RWPE2 (cell line): ENCODE results near the gene CAPN11.
"Not testable (repeated sequence)": the region's sequence is repeated elsewhere in the genome, so short reads cannot be mapped to it uniquely, and the experiment has no call there.

Experiments
- ATAC-seq: fragments of 200-7000 bp; cut with Tn5 transposase; 3 replicates; pipeline ENCODE4 v1.9.1; 2021; ENCODE audit warnings: low read depth
- DNase-seq: peaks from one replicate; pipeline ENCODE4 v3.0.0-alpha.2; 2020; ENCODE audit warnings: low spot score
- H3K27ac ChIP-seq: fragments of 450-650 bp; 2 replicates; pipeline ENCODE4 v1.5.1; 2017; ENCODE audit warnings: mild to moderate bottlenecking; ENCODE audit not compliant: poor library complexity, severe bottlenecking
- H3K27me3 ChIP-seq: fragments of 250-450 bp; sonication (Bioruptor Pico); 2 replicates; pipeline ENCODE4 v1.5.1; 2021; ENCODE audit warnings: mild to moderate bottlenecking, moderate library complexity; ENCODE audit not compliant: insufficient read depth, poor library complexity, severe bottlenecking
- H3K36me3 ChIP-seq: fragments of 250-450 bp; sonication (Bioruptor Pico); 2 replicates; pipeline ENCODE4 v1.5.1; 2020; ENCODE audit warnings: low read depth, mild to moderate bottlenecking, moderate library complexity
- H3K4me1 ChIP-seq: fragments of 250-450 bp; sonication (Bioruptor Pico); 2 replicates; pipeline ENCODE4 v1.5.1; 2021; ENCODE audit warnings: mild to moderate bottlenecking, moderate library complexity; ENCODE audit not compliant: insufficient read depth, poor library complexity, severe bottlenecking
- H3K4me3 ChIP-seq: fragments of 250-450 bp; sonication (Bioruptor Pico); 2 replicates; pipeline ENCODE4 v1.5.1; 2021; ENCODE audit warnings: mild to moderate bottlenecking, moderate library complexity; ENCODE audit not compliant: severe bottlenecking
- H3K9me3 ChIP-seq: fragments of 250-450 bp; sonication (Bioruptor Pico); 2 replicates; pipeline ENCODE4 v1.5.1; 2021; ENCODE audit warnings: mild to moderate bottlenecking, moderate library complexity; ENCODE audit not compliant: severe bottlenecking
- TF ChIP-seq, protein P1 (sequence below): fragments of 450-650 bp; IDR thresholded peaks from one replicate; pipeline ENCODE4 v1.5.1; 2017; ENCODE audit warnings: mild to moderate bottlenecking, moderate library complexity; ENCODE audit not compliant: poor library complexity, severe bottlenecking

The CAPN11 gene

DNA sequence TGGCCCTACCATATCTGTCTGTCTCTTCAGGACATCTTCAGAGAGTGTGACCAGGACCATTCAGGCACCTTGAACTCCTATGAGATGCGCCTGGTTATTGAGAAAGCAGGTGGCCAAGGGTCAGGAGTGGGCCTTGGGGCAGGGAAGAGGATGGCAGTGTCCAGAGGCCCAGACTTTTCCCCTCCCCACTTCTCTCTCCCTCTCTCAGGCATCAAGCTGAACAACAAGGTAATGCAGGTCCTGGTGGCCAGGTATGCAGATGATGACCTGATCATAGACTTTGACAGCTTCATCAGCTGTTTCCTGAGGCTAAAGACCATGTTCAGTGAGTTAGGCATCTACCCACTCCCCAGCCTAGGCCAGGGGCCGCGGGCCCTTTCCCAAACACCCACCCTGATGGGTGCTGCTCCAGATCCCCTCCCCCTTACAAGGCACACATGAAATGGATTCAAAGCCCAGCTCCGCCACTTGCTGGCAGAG is 24.3 kb downstream of the CAPN11 start:
- TF ChIP-seq, protein P1, sequence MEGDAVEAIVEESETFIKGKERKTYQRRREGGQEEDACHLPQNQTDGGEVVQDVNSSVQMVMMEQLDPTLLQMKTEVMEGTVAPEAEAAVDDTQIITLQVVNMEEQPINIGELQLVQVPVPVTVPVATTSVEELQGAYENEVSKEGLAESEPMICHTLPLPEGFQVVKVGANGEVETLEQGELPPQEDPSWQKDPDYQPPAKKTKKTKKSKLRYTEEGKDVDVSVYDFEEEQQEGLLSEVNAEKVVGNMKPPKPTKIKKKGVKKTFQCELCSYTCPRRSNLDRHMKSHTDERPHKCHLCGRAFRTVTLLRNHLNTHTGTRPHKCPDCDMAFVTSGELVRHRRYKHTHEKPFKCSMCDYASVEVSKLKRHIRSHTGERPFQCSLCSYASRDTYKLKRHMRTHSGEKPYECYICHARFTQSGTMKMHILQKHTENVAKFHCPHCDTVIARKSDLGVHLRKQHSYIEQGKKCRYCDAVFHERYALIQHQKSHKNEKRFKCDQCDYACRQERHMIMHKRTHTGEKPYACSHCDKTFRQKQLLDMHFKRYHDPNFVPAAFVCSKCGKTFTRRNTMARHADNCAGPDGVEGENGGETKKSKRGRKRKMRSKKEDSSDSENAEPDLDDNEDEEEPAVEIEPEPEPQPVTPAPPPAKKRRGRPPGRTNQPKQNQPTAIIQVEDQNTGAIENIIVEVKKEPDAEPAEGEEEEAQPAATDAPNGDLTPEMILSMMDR: no peak
- H3K4me3 ChIP-seq: no peak overlapping the region
- H3K36me3 ChIP-seq: no peaks in the 10 kb centered on the region
- no peak overlapping the region for H3K27ac ChIP-seq
- ATAC-seq (no peak), DNase-seq (no peak)
- no peaks in the 10 kb centered on the region for H3K27me3 ChIP-seq
- peaks cover 4% of the 10 kb centered on the region for H3K4me1 ChIP-seq
- no peaks in the 10 kb centered on the region for H3K9me3 ChIP-seq

DNA sequence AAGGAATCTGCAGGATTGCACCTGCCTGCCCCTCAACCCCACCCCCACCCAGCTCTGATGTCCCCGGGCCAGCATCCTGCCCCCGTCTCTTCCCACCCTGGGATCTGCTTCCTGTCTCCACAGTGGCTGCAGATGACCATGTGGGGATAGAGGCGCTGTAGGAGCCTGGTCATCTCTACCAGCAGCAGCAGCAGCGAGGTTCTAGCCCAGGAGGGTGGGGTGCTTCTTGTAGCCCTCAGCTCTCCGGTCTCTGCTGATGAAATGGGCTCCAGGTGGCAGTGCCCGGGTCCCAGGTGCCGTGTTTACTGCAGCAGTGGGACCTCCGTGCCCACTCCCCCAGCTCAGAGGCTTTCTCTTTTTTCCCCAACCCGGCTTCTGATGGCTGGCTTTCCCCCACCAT is 25.2 kb downstream of the CAPN11 start:
- no peaks in the 10 kb centered on the region for H3K9me3 ChIP-seq
- DNase-seq (no peak), ATAC-seq (no peak)
- H3K4me1 ChIP-seq: no peaks in the 10 kb centered on the region
- no peaks in the 10 kb centered on the region for H3K27me3 ChIP-seq
- no peak overlapping the region for H3K27ac ChIP-seq
- H3K36me3 ChIP-seq: no peaks in the 10 kb centered on the region
- TF ChIP-seq, protein P1: no peak
- no peak overlapping the region for H3K4me3 ChIP-seq

DNA sequence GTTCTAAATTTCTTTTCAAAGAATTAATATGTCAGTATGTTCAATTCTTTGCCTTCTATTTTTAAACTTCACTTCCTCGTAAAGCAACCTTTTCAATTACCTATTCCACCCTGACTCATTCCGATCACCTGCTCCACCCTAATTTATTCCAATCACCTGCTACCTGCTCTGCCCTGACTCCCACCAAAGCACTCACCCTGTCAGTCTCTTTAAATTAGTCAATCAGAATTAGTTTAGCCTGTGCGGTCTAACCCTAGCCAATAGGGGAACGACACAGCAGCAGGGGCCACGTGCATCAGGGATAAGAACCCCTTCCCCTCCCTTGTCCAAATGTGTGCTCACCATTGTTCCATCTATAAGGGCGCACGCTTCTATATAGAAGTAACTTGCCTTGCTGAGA is 26.7 kb downstream of the CAPN11 start:
- H3K4me3 ChIP-seq, H3K27me3 ChIP-seq, H3K4me1 ChIP-seq, H3K27ac ChIP-seq, H3K9me3 ChIP-seq, H3K36me3 ChIP-seq, DNase-seq, ATAC-seq: not testable (repeated sequence)

DNA sequence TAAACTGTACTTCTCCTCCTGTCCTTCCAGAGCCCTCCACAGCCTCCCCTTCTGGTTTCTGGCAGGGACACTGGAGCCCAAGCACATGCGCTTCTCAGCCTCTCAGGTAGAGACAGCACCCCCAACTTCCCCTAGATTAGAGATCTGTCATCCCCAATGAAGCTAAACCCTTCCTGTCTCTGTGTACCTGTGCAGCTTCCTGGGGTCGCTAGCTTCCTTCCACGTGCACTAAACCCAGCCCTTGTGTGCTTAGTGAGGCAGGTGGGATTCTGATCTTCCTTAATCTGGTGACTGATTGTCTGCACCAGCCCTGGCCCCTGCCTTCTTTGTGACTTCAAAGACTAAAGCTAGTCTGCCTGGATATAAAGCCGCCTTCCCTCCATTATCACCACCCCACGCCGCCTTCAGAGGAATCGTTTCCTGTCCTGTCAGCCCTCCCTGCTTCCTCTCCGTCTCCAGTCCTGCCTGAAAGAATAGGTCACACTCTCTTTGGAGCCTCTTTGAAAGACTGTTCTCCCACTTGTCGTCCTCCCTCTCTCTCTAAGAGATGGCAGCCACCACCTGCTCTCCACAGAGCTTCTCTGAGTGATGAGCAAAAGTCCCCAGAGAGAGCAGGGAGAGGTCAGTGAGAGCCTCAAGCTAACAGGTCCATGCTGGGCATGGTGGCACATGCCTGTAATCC is 27.5 kb downstream of the CAPN11 start:
- no peak overlapping the region for H3K27ac ChIP-seq
- no peak overlapping the region for H3K4me3 ChIP-seq
- DNase-seq (no peak), ATAC-seq (no peak)
- no peaks in the 10 kb centered on the region for H3K27me3 ChIP-seq
- H3K36me3 ChIP-seq: no peaks in the 10 kb centered on the region
- TF ChIP-seq, protein P1: no peak
- no peaks in the 10 kb centered on the region for H3K9me3 ChIP-seq
- no peaks in the 10 kb centered on the region for H3K4me1 ChIP-seq

DNA sequence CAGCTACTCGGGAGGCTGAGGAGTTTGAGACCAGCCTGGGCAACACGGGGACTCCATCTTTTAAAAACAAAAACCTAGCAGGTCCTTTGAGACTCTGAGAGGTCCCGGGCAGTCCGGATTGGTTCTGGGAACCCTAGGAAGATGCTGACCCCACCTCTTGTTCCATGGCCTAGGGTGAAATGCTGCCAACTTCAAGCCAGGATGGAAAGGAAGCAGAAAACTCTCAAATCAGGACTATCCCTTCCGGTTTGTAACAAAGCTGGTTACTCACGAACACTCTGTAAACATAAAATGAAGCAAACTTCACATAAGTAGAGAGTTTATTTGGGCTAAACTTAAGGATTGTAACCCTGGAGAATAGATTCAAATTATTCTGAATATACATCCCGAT is 28.0 kb downstream of the CAPN11 start:
- ATAC-seq (no peak), DNase-seq (no peak)
- TF ChIP-seq, protein P1: no peak
- H3K27ac ChIP-seq: no peak overlapping the region
- no peak overlapping the region for H3K4me3 ChIP-seq
- H3K9me3 ChIP-seq: no peaks in the 10 kb centered on the region
- no peaks in the 10 kb centered on the region for H3K27me3 ChIP-seq
- H3K4me1 ChIP-seq: no peaks in the 10 kb centered on the region
- H3K36me3 ChIP-seq: no peaks in the 10 kb centered on the region
